ENCODE measurements around the gene IFT52. TPM values are rescaled to one million over a fixed set of nuclear protein-coding genes. Genes with fewer than 3 reads are reported as not detected.

IFT52 gene
- total RNA-seq, 1 experiment from 2014 or later = 46.4 TPM

- BruUV-seq (replicated peaks) = no TSS peak
- CTCF ChIA-PET = no interaction called here
Measured at GRCh38 chr20:43565758-43566104, 25.0 kb upstream of the IFT52 start.

DNA sequence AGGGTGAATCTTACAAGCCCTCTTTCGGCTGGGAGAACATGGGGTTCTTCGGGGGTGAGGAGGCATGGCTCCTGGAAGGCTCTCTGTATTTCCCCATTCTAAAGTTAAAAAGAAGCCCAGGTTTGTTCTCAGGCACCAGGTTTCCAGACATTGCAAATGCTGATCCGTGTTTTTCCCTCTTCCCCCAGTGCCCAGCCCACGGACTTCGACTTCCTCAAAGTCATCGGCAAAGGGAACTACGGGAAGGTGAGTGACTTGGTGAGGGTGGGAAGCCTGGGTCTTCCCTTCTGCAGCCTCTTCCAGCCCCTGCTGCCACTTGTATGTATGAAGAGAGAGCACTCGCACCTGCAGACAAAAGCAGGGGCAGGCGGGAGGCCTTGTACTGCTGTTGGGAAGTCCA, 23.3 kb upstream of the IFT52 start:
- Histone ChIP-seq H3F3A (ENCODE audit: insufficient read depth, low read depth) (no peaks in the 10 kb centered on the region), H3K4me1 (replicated peaks; ENCODE audit: insufficient read depth) (no peaks in the 10 kb centered on the region), H3K9me2 (ENCODE audit: insufficient read depth) (no peaks in the 10 kb centered on the region), H3K4me3 (no peak overlapping the region), H3K4me2 (no peak overlapping the region), H3K9me3 (ENCODE audit: insufficient read depth, low read depth) (no peaks in the 10 kb centered on the region), H4K20me1 (ENCODE audit: insufficient read depth) (no peaks in the 10 kb centered on the region), H2AFZ (no peak overlapping the region), H3K36me3 (ENCODE audit: low read depth) (no peaks in the 10 kb centered on the region), H3K79me2 (ENCODE audit: low read depth) (no peaks in the 10 kb centered on the region), H3K27me3 (ENCODE audit: insufficient read depth, low read depth) (no peaks in the 10 kb centered on the region), H3K27ac (no peak overlapping the region)
- intact Hi-C loops (cut with micrococcal nuclease; ENCODE audit: unreplicated experiment) = no loop called here
- ChIA-PET POLR2A (ENCODE audit: unreplicated experiment) (no interaction called here), CTCF (no interaction called here)
- DNase-seq = no peak
- no TSS peak for BruUV-seq (replicated peaks)
- TF ChIP-seq EZH2 (IDR thresholded peaks at IDR 0.05; ENCODE audit: low read depth) = no peak
- TF ChIP-seq, protein P1, sequence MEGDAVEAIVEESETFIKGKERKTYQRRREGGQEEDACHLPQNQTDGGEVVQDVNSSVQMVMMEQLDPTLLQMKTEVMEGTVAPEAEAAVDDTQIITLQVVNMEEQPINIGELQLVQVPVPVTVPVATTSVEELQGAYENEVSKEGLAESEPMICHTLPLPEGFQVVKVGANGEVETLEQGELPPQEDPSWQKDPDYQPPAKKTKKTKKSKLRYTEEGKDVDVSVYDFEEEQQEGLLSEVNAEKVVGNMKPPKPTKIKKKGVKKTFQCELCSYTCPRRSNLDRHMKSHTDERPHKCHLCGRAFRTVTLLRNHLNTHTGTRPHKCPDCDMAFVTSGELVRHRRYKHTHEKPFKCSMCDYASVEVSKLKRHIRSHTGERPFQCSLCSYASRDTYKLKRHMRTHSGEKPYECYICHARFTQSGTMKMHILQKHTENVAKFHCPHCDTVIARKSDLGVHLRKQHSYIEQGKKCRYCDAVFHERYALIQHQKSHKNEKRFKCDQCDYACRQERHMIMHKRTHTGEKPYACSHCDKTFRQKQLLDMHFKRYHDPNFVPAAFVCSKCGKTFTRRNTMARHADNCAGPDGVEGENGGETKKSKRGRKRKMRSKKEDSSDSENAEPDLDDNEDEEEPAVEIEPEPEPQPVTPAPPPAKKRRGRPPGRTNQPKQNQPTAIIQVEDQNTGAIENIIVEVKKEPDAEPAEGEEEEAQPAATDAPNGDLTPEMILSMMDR (conservative IDR thresholded peaks at IDR 0.05) = no peak

More at GRCh38 chr20:43565758-43566104, 25.0 kb upstream of the IFT52 start:
- no peaks in the 10 kb centered on the region for H3K27me3 ChIP-seq (ENCODE audit: insufficient read depth, low read depth)
- no peak overlapping the region for H2AFZ ChIP-seq
- no peaks in the 10 kb centered on the region for H4K20me1 ChIP-seq (ENCODE audit: insufficient read depth)
- intact Hi-C loops (cut with micrococcal nuclease; ENCODE audit: unreplicated experiment) = no loop called here
- no peak overlapping the region for H3K27ac ChIP-seq
- POLR2A ChIA-PET (ENCODE audit: unreplicated experiment) = no interaction called here
- no peak for DNase-seq
- no peaks in the 10 kb centered on the region for H3K4me1 ChIP-seq (replicated peaks; ENCODE audit: insufficient read depth)
- H3K4me2 ChIP-seq = no peak overlapping the region
- H3K36me3 ChIP-seq (ENCODE audit: low read depth) = no peaks in the 10 kb centered on the region
- no peak overlapping the region for H3K4me3 ChIP-seq
- TF ChIP-seq EZH2 (IDR thresholded peaks at IDR 0.05; ENCODE audit: low read depth) = no peak
- TF ChIP-seq, protein P1 (conservative IDR thresholded peaks at IDR 0.05) = no peak
- H3K79me2 ChIP-seq (ENCODE audit: low read depth) = no peaks in the 10 kb centered on the region
- no peaks in the 10 kb centered on the region for H3K9me3 ChIP-seq (ENCODE audit: insufficient read depth, low read depth)
- no peaks in the 10 kb centered on the region for H3K9me2 ChIP-seq (ENCODE audit: insufficient read depth)
- H3F3A ChIP-seq (ENCODE audit: insufficient read depth, low read depth) = no peaks in the 10 kb centered on the region

DNA sequence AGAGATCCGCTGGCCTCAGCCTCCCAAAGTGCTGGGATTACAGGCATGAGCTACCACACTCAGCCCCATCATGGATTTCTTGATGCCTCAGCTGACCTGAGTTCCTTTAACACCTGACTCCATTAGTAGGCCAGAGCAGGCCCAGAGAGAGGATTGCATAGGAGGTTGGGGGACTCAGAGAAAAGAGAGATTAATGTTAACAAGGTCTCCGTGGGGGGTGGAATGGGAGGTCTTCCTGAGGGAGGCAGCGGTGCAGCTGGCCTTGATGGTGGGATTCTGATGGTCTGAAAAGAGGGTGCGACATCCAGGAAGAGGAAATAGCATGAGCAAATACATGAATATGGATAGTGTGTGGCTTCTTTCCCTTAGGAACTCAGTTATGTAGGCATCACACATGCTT, 22.0 kb upstream of the IFT52 start:
- no TSS peak for BruUV-seq (replicated peaks)
- ChIA-PET POLR2A (ENCODE audit: unreplicated experiment) (no interaction called here), CTCF (no interaction called here)

More for the DNA sequence above, 22.0 kb upstream of the IFT52 start:
- Histone ChIP-seq H3K79me2 (ENCODE audit: low read depth) (no peaks in the 10 kb centered on the region), H3K4me2 (no peak overlapping the region), H3K27ac (no peak overlapping the region), H4K20me1 (ENCODE audit: insufficient read depth) (no peaks in the 10 kb centered on the region), H3K4me3 (no peak overlapping the region), H3F3A (ENCODE audit: insufficient read depth, low read depth) (no peaks in the 10 kb centered on the region), H3K36me3 (ENCODE audit: low read depth) (no peaks in the 10 kb centered on the region), H3K27me3 (ENCODE audit: insufficient read depth, low read depth) (no peaks in the 10 kb centered on the region), H3K9me3 (ENCODE audit: insufficient read depth, low read depth) (no peaks in the 10 kb centered on the region), H2AFZ (no peak overlapping the region), H3K9me2 (ENCODE audit: insufficient read depth) (no peaks in the 10 kb centered on the region), H3K4me1 (replicated peaks; ENCODE audit: insufficient read depth) (no peaks in the 10 kb centered on the region)
- no peak for TF ChIP-seq EZH2 (IDR thresholded peaks at IDR 0.05; ENCODE audit: low read depth)
- TF ChIP-seq, protein P1 (conservative IDR thresholded peaks at IDR 0.05) = no peak
- intact Hi-C loops (cut with micrococcal nuclease; ENCODE audit: unreplicated experiment) = no loop called here
- DNase-seq = no peak

Data from PC-9 (cell line).